Endothelial cell (in vitro differentiated cells): Measurements from ENCODE around the gene SHC2. TPM values are rescaled to one million over a fixed set of nuclear protein-coding genes. Genes with fewer than 3 reads are reported as not detected.
"Not testable (repeated sequence)": the region's sequence is repeated elsewhere in the genome, so short reads cannot be mapped to it uniquely, and the experiment has no call there.

Experiments
- DNase-seq: peaks from one replicate; pipeline ENCODE4 v3.0.0; 2021; ENCODE audit warnings: low spot score
- H3K27ac Mint-ChIP-seq: one replicate; pipeline ENCODE4 v1.8.0; 2021; ENCODE audit warnings: mixed read lengths, inconsistent platforms; ENCODE audit not compliant: unreplicated experiment
- H3K27me3 Mint-ChIP-seq: one replicate; pipeline ENCODE4 v1.8.0; 2021; ENCODE audit warnings: mild to moderate bottlenecking, moderate library complexity, mixed read lengths, inconsistent platforms; ENCODE audit not compliant: unreplicated experiment
- H3K36me3 Mint-ChIP-seq: one replicate; pipeline ENCODE4 v1.8.0; 2021; ENCODE audit warnings: mild to moderate bottlenecking, low read depth, mixed read lengths, inconsistent platforms; ENCODE audit not compliant: unreplicated experiment
- H3K4me1 Mint-ChIP-seq: one replicate; pipeline ENCODE4 v1.8.0; 2021; ENCODE audit warnings: mild to moderate bottlenecking, mixed read lengths, inconsistent platforms; ENCODE audit not compliant: unreplicated experiment
- H3K4me3 Mint-ChIP-seq: one replicate; pipeline ENCODE4 v1.8.0; 2021; ENCODE audit warnings: mild to moderate bottlenecking, mixed read lengths, inconsistent platforms; ENCODE audit not compliant: unreplicated experiment
- H3K9me3 Mint-ChIP-seq: one replicate; pipeline ENCODE4 v1.8.0; 2021; ENCODE audit warnings: mixed read lengths, inconsistent platforms; ENCODE audit not compliant: unreplicated experiment
- CTCF ChIP-seq: fragments of 200-600 bp; sonication (generic); IDR thresholded peaks from one replicate; pipeline ENCODE4 v1.5.0; 2021; ENCODE audit warnings: antibody characterized with exemption; ENCODE audit not compliant: unreplicated experiment
- total RNA-seq: library from RNA; stranded (reverse); fragmentation: NEBNext Ultra II Directional; extraction: Animal tissue kit (Norgen Biotek cat#: 25700); gene quantifications from one replicate; pipeline ENCODE4 v1.2.1, GENCODE V29; 2021; ENCODE audit not compliant: unreplicated experiment

The SHC2 gene
- total RNA-seq, 1 donor from 2014 or later: 46.9 TPM

- H3K9me3 Mint-ChIP-seq: peaks cover 5% of the 10 kb centered on the region
- H3K27me3 Mint-ChIP-seq: peaks cover 12% of the 10 kb centered on the region
- DNase-seq: no peak
- no peak overlapping the region for H3K4me3 Mint-ChIP-seq
- H3K36me3 Mint-ChIP-seq: peaks cover 26% of the 10 kb centered on the region
- H3K4me1 Mint-ChIP-seq: no peaks in the 10 kb centered on the region
- H3K27ac Mint-ChIP-seq: no peak overlapping the region
- no peak for TF ChIP-seq CTCF
Observed at GRCh38 chr19:428149-428548, 32.7 kb downstream of the SHC2 start.

- H3K27ac Mint-ChIP-seq: not testable (repeated sequence)
Observed at GRCh38 chr19:427675-428074, 33.2 kb downstream of the SHC2 start.

GRCh38 chr19:426725-427445, 33.9 kb downstream of the SHC2 start:
- no peak for DNase-seq
- H3K27ac Mint-ChIP-seq: no peak overlapping the region
- TF ChIP-seq CTCF: no peak
- no peak overlapping the region for H3K4me3 Mint-ChIP-seq
- H3K27me3 Mint-ChIP-seq: peaks cover 12% of the 10 kb centered on the region
- peaks cover 29% of the 10 kb centered on the region for H3K36me3 Mint-ChIP-seq
- H3K4me1 Mint-ChIP-seq: no peaks in the 10 kb centered on the region
- peaks cover 5% of the 10 kb centered on the region for H3K9me3 Mint-ChIP-seq

More at GRCh38 chr19:427675-428074, 33.2 kb downstream of the SHC2 start:
- Mint-ChIP-seq H3K36me3 (peaks cover 28% of the 10 kb centered on the region), H3K27me3 (peaks cover 12% of the 10 kb centered on the region)
- H3K4me1 Mint-ChIP-seq, H3K4me3 Mint-ChIP-seq, DNase-seq, H3K9me3 Mint-ChIP-seq: not testable (repeated sequence)

GRCh38 chr19:425056-425455, 35.8 kb downstream of the SHC2 start:
- Mint-ChIP-seq H3K9me3 (no peaks in the 10 kb centered on the region), H3K4me1 (no peaks in the 10 kb centered on the region), H3K27ac (no peak overlapping the region), H3K27me3 (peaks cover 11% of the 10 kb centered on the region), H3K36me3 (peaks cover 23% of the 10 kb centered on the region), H3K4me3 (no peak overlapping the region)
- no peak for DNase-seq
- no peak for TF ChIP-seq CTCF

- no peak overlapping the region for H3K4me3 Mint-ChIP-seq
- H3K27me3 Mint-ChIP-seq: peaks cover 10% of the 10 kb centered on the region
- DNase-seq: no peak
- no peak overlapping the region for H3K27ac Mint-ChIP-seq
- H3K36me3 Mint-ChIP-seq: peaks cover 19% of the 10 kb centered on the region
- TF ChIP-seq CTCF: no peak
- H3K9me3 Mint-ChIP-seq: no peaks in the 10 kb centered on the region
- H3K4me1 Mint-ChIP-seq: no peaks in the 10 kb centered on the region
Observed at GRCh38 chr19:424546-424945, 36.3 kb downstream of the SHC2 start.
